ENCODE results near the gene ARID1B.

ARID1B gene

GRCh38 chr6:156741287-156742073 is 35.7 kb upstream of the ARID1B start:
- H3K27ac ChIP-seq = no peak overlapping the region
- TF ChIP-seq, protein P1, sequence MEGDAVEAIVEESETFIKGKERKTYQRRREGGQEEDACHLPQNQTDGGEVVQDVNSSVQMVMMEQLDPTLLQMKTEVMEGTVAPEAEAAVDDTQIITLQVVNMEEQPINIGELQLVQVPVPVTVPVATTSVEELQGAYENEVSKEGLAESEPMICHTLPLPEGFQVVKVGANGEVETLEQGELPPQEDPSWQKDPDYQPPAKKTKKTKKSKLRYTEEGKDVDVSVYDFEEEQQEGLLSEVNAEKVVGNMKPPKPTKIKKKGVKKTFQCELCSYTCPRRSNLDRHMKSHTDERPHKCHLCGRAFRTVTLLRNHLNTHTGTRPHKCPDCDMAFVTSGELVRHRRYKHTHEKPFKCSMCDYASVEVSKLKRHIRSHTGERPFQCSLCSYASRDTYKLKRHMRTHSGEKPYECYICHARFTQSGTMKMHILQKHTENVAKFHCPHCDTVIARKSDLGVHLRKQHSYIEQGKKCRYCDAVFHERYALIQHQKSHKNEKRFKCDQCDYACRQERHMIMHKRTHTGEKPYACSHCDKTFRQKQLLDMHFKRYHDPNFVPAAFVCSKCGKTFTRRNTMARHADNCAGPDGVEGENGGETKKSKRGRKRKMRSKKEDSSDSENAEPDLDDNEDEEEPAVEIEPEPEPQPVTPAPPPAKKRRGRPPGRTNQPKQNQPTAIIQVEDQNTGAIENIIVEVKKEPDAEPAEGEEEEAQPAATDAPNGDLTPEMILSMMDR (conservative IDR thresholded peaks at IDR 0.05) = no peak

- TF ChIP-seq, protein P1 (conservative IDR thresholded peaks at IDR 0.05) = no peak
- TF ChIP-seq ZFX (IDR thresholded peaks at IDR 0.05) = no peak
- H3K27ac ChIP-seq = no peak overlapping the region
These were observed 29.5 kb upstream of the ARID1B start for GRCh38 chr6:156747715-156748114.

DNA sequence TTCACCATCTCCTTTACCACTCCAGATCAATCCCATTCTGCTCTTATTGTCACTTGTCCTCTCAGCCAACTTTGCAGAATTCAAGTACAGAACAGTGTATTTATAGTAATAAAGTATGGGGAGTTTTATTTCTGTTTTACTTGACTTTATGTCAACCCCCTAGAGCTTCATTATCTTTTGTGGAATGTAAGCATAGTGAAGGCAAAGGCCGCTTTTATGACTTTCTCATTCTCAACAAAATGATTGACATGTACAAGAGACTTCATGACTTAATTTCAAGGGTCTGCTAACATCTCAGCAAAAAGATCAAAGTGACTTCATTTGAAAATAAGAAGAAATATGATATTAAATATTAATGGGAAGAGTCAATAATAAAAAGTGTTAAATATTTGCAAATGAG is 28.7 kb upstream of the ARID1B start:
- H3K27ac ChIP-seq = no peak overlapping the region
- TF ChIP-seq, protein P1 (conservative IDR thresholded peaks at IDR 0.05) = no peak
- TF ChIP-seq ZFX (IDR thresholded peaks at IDR 0.05) = no peak

DNA sequence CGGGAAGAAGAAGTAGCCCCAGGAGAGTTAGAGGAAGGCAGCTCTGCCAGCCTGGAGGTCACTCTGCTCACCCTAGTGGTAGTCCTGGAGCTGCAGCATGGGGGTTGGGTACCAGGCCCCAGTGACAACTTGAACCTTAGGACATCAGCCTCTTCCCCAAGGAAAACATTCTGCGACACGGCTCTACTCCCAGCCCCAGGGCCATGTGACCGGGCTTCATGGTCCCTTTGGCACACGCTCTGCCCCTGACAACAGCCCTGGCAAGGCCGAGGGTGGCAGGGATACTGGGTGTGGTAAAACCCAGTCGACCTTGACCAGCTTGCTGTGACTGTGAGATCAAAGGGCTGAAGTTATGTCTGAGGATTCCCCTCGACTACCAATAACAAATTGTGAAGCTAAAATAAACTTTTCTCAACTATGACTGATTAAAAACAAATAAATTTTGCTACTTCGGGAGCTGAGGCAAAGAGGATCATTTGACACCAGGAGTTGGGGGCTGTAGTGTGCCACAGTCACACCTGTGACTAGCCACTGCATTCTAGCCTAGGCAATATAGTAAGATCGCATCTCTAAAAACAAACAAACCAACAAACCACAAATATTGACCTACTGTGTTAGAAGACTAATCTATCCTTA is 24.4 kb upstream of the ARID1B start:
- TF ChIP-seq, protein P1 (conservative IDR thresholded peaks at IDR 0.05) = no peak; the same call in 1 of the 2 replicates
- no peak for TF ChIP-seq ZFX (IDR thresholded peaks at IDR 0.05)
- no peak overlapping the region for H3K27ac ChIP-seq

DNA sequence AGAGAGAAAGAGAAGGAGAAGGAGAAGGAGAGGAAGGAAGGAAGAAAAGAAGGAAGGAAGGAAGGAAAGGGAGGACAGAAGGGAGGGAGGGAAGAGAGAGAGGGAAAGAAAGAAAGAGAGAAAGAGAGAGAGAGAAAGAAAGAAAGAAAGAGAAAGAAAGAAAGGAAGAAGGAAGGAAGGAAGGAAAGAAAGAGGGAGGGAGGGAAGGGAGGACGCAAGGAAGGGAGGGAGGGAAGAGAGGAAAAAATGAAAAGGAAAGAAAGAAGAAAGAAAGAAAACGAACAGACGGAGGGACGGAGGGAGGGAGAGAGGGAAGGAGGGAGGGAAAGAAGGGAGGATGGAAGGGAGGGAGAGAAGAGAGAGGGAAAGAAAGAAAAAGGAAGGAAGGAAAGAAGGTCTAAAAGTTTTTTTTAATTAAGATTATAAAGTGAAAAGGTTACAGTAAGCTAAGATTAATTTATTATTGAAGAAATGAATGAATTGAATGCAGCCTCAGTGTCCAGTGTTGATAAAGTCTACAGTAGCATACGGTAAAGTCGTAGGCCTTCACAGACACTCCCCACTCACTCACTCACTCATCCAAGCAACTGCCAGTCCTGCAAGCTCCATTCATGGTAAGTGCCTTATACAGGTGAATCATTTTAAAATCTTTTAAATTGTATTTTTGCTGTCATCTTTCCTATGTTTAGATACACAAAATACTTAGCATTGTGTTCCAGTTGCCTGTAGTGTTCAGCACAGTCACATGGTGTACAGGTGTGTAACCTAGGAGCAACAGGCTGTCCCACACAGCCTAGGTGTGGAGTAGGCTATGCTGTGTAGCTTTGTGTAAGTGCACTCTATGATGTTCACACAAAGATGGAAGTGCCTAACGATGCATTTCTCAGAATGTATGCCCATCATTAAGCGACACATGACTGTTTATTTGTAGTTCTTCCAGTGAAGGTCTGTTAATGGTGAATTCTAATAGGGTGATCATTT is 20.3 kb upstream of the ARID1B start:
- TF ChIP-seq, protein P1 (conservative IDR thresholded peaks at IDR 0.05) = no peak
- no peak for TF ChIP-seq ZFX (IDR thresholded peaks at IDR 0.05)
- H3K27ac ChIP-seq = no peak overlapping the region

DNA sequence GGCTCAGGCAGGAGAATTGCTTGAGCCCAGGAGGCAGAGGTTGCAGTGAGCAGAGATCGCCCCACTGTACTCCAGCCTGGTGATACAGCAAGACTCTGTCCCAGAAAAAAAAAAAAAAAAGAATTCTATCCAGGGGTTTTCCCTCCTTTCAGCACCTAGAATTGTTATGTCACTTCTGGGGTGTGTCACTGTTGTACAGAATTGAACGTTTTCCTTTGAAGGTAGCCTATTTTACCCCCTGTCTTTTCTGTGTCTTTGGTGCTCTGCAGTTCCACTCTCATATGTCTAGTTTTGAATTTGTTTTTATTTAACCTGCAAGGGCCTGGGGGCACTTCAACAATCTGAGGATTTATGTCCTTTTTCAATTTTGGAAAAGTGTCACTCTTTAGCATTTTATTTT is 19.3 kb upstream of the ARID1B start:
- TF ChIP-seq ZFX (IDR thresholded peaks at IDR 0.05) = no peak
- TF ChIP-seq, protein P1 (conservative IDR thresholded peaks at IDR 0.05) = no peak
- H3K27ac ChIP-seq = no peak overlapping the region
